ENCODE measurements around the gene SEC14L1. TPM values are rescaled to one million over a fixed set of nuclear protein-coding genes. Genes with fewer than 3 reads are reported as not detected.

SEC14L1 gene
- 62.7 to 89.7 TPM (median 74.6 TPM) in 5 replicates for total RNA-seq (2022; extraction: Qiagen RNA extraction)

GRCh38 chr17:77140878-77141767, at the start of gene SEC14L1:
TSS of gene SEC14L1 (plus strand) at chr17:77140969. CDS start at chr17:77143597, 2,628 bp downstream.

All from A549 treated with dexamethasone at 1 μM for 4 hours (cell line).